D721Med (cell line): ENCODE measurements around the gene CYP51A1.
"Not testable (repeated sequence)": the region's sequence is repeated elsewhere in the genome, so short reads cannot be mapped to it uniquely, and the experiment has no call there.

Source experiments
- DNase-seq: peaks from one replicate; pipeline ENCODE4 v3.0.0; 2011; ENCODE audit warnings: low spot score; ENCODE audit not compliant: insufficient read length
- FAIRE-seq: peaks from 2 replicates; lab custom pipeline; 2011; peaks lifted over from hg19 to GRCh38; lab: Jason Lieb, UNC
- CTCF ChIP-seq: IDR thresholded peaks from 2 replicates; pipeline ENCODE4 v1.5.1; 2012; ENCODE audit warnings: mild to moderate bottlenecking, control low read depth; ENCODE audit not compliant: insufficient read depth; ENCODE audit errors: missing control alignments

Gene CYP51A1

DNA sequence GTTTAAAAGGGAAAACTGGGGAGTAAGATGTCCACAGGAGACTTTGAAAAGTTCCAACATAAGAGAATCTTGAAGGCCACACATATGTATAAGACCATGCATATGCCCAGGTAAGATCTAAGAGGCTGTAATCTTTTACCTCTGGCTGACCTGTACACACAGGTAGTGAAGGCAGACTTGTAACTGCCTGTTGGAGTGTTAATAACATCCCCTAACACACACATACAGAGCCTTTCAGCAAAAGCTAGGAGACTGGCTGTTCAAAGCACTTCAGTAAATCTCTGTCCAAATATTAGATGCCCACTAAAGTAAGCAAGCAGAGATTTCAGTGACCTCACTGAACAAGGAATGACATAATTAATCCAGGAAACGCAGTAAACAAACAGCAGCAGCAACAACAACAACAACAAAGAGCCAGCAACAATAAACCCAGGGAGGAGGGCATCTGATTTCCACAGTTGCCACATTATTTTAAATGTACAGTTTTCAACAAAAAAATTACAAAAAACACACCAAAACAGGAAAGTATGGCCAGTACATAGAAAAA lies 15.0 kb downstream of the CYP51A1 start:
- TF ChIP-seq CTCF = no peak
- no peak for DNase-seq
- no peak for FAIRE-seq

- DNase-seq (no peak), FAIRE-seq (peak; percentile 87)
- no peak for TF ChIP-seq CTCF
These were observed 17.3 kb downstream of the CYP51A1 start for GRCh38 chr7:92116949-92117348.

DNA sequence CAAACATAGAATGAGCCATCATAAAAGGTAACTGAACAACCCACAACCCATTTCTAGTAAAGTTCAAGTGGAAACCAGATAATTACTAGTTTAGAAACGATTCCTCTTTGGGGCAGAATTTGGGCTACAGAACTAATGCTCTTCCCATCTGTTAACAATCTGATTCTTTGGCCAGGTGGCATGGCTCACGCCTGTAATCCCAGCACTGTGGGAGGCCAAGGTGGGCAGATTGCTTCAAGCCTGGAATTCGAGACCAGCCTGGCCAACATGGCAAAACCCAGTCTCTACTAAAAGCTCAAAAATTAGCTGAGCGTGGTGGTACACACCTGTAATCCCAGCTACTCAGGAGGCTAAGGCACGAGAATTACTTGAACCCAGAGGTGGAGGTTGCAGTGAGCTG lies 18.5 kb downstream of the CYP51A1 start:
- FAIRE-seq (no peak), DNase-seq (no peak)
- TF ChIP-seq CTCF = no peak

DNA sequence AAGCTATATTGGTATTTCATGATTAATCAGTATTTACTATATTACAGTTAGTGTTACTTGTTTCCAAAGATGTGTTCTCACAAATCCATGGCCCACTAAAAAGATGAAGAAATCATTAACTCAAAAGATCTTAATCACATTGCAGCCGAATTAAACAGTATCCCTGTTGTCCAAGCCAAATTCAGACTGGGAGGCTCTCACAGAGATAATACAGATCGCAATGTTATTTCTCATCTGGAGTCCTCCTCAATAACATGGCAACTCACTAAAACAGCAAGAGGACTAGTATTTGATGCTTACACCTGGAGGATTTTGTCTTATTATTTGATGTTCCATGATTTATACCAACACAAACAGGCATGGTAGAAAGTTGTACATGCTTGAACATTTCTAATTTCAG lies 23.4 kb downstream of the CYP51A1 start:
- DNase-seq (no peak), FAIRE-seq (no peak)
- TF ChIP-seq CTCF = no peak

DNA sequence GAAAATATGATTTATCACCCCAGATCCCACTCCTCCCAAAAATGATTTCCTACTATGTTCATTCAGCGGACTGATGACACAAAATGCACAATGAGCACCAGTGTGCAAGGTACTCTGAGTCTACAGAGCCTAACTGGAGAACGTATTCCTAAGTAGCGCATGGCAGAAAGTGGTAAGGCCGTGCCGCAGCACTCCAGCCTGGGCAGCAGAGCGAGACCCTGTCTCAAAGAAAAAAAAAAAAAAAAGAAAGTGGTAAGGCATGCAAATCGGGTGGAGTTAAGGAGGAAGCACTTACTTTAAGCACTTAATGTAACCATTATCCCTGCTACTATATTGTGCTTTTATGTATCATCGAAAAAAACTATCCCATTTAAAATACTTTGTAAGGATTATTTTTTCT lies 25.5 kb downstream of the CYP51A1 start:
- no peak for TF ChIP-seq CTCF
- no peak for FAIRE-seq
- no peak for DNase-seq

DNA sequence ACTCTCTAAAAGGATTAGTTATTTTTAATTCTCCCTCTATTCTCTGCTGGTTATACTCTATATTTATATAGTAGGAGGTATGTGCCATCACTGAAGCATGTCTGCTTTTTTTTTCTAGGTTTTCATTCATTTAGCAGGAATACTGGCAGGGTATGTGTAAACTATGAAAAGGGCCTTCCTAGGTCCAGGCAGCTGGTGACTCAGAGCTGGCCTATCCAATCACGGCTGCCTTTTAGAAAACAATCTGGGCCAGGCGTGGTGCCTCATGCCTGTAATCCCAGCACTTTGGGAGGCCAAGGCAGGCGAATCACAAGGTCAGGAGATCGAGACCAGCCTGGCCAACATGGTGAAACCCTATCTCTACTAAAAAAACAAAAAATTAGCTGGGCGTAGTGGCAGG lies 31.4 kb downstream of the CYP51A1 start:
- DNase-seq, FAIRE-seq: not testable (repeated sequence)

- no peak for TF ChIP-seq CTCF
- DNase-seq (no peak), FAIRE-seq (no peak)
These were observed 33.7 kb downstream of the CYP51A1 start for GRCh38 chr7:92100534-92100933.

- FAIRE-seq = no peak
- no peak for TF ChIP-seq CTCF
- no peak for DNase-seq
These were observed 38.9 kb downstream of the CYP51A1 start for GRCh38 chr7:92095380-92095779.
